GM12874 (cell line): Measurements from ENCODE around the gene SUSD3.
A peak's percentile ranks its signal among the peaks of the same experiment; 100 is the strongest.

Source experiments
- CTCF ChIP-seq: IDR thresholded peaks from 2 replicates; pipeline ENCODE4 v1.5.1; 2011; ENCODE audit warnings: low read depth, mild to moderate bottlenecking, control low read depth, low read length, moderate library complexity; ENCODE audit not compliant: insufficient read depth

The SUSD3 gene

GRCh38 chr9:93115486-93116071, 57.1 kb downstream of the SUSD3 start:
- TF ChIP-seq CTCF: no peak

GRCh38 chr9:93116072-93116961, 57.8 kb downstream of the SUSD3 start:
- no peak for TF ChIP-seq CTCF

GRCh38 chr9:93117924-93118862, 59.7 kb downstream of the SUSD3 start:
- no peak for TF ChIP-seq CTCF

- no peak for TF ChIP-seq CTCF
Measured at GRCh38 chr9:93118863-93119702, 60.6 kb downstream of the SUSD3 start.

GRCh38 chr9:93119703-93119952, 61.1 kb downstream of the SUSD3 start:
- TF ChIP-seq CTCF: no peak

GRCh38 chr9:93119953-93120845, 61.7 kb downstream of the SUSD3 start:
- TF ChIP-seq CTCF: peak; percentile 55
